NCI-H524 treated with DMSO at 0.1 percent for 48 hours (cell line): ENCODE results near the gene CNTNAP1.
"Not testable (repeated sequence)": the region's sequence is repeated elsewhere in the genome, so short reads cannot be mapped to it uniquely, and the experiment has no call there.

Experiments used
- DNase-seq: peaks from one replicate; lab custom pipeline; 2025; lab: John Stamatoyannopoulos, UW

The CNTNAP1 gene

GRCh38 chr17:42681976-42682721, at the start of gene CNTNAP1:
TSS of gene CNTNAP1 (plus strand) at chr17:42682531. CDS start at chr17:42682830, 299 bp downstream.
- DNase-seq, result no peak

- DNase-seq, result no peak
Measured at GRCh38 chr17:42632949-42633444, 49.3 kb upstream of the CNTNAP1 start.

GRCh38 chr17:42639525-42640113, 42.7 kb upstream of the CNTNAP1 start:
- no peak for DNase-seq

GRCh38 chr17:42640121-42640520, 42.2 kb upstream of the CNTNAP1 start:
- no peak for DNase-seq

- DNase-seq, result no peak
Measured at GRCh38 chr17:42642336-42642735, 40.0 kb upstream of the CNTNAP1 start.

- DNase-seq, result no peak
Measured at GRCh38 chr17:42647778-42648177, 34.6 kb upstream of the CNTNAP1 start.

- no peak for DNase-seq
Measured at GRCh38 chr17:42651392-42651791, 30.9 kb upstream of the CNTNAP1 start.

GRCh38 chr17:42653179-42654124, 28.9 kb upstream of the CNTNAP1 start:
- DNase-seq, result no peak

- DNase-seq, result no peak
Measured at GRCh38 chr17:42655528-42655927, 26.8 kb upstream of the CNTNAP1 start.

- no peak for DNase-seq
Measured at GRCh38 chr17:42657824-42658588, 24.3 kb upstream of the CNTNAP1 start.

- peak; percentile 51 for DNase-seq
Measured at GRCh38 chr17:42659079-42659931, 23.0 kb upstream of the CNTNAP1 start, which contains the start of gene TUBG2. TSS of gene TUBG2 (plus strand) at chr17:42659284. CDS start at chr17:42659504, 220 bp downstream.

GRCh38 chr17:42659932-42660274, 22.4 kb upstream of the CNTNAP1 start:
- not testable (repeated sequence) for DNase-seq

GRCh38 chr17:42660692-42661345, 21.5 kb upstream of the CNTNAP1 start:
- DNase-seq, result no peak

- DNase-seq, result no peak
Measured at GRCh38 chr17:42665581-42666001, 16.7 kb upstream of the CNTNAP1 start.

GRCh38 chr17:42666126-42666525, 16.2 kb upstream of the CNTNAP1 start:
- DNase-seq, result not testable (repeated sequence)

GRCh38 chr17:42667088-42667951, 15.0 kb upstream of the CNTNAP1 start:
- DNase-seq, result no peak

- DNase-seq, result no peak
Measured at GRCh38 chr17:42669705-42669976, 12.7 kb upstream of the CNTNAP1 start.

- no peak for DNase-seq
Measured at GRCh38 chr17:42669977-42670788, 12.1 kb upstream of the CNTNAP1 start.
